D721Med (cell line): ENCODE measurements around the gene FGGY.

Experiments
- DNase-seq: peaks from one replicate; pipeline ENCODE4 v3.0.0; 2011; ENCODE audit warnings: low spot score; ENCODE audit not compliant: insufficient read length
- FAIRE-seq: peaks from 2 replicates; lab custom pipeline; 2011; peaks lifted over from hg19 to GRCh38; lab: Jason Lieb, UNC
- CTCF ChIP-seq: IDR thresholded peaks from 2 replicates; pipeline ENCODE4 v1.5.1; 2012; ENCODE audit warnings: mild to moderate bottlenecking, control low read depth; ENCODE audit not compliant: insufficient read depth; ENCODE audit errors: missing control alignments

FGGY gene

DNA sequence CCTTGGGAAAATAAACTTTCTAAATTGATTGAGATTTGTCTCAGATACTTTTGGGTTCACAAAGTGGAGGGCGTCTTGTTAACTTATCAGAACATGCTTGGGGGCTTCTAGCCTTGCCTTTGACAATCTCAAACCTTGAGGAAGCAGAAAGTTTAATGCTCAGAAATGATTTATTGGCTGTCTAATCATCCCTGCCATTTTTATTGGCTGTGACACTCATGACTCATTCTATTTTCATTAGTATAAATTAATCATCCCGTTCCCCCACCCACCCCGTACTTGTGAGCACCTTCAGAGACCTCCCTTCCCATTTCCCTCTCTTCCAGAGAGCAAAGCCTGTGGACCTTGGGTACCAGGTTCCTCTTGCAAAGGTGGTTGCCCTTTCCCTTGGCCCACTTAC, 87.1 kb downstream of the FGGY start:
- TF ChIP-seq CTCF, result no peak
- DNase-seq (no peak), FAIRE-seq (no peak)

DNA sequence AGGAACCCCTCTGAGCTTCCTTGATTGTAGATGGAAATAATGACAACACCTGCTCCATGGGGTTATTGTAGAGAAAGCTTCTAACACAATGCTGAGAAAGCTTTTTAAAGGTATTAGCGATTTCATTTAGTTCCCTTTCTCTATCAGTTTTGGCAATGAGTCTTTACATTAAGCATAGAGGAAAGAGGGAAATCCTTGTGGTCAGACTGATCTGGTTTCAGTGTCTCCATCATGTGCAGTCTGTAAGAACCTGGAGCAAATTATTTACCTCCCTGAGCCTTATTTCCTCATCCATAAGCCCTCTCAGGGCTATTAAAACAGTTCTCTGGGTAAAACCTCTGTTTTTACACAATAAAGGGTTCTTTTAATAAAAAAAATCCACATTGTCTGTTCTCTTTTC, 87.5 kb downstream of the FGGY start:
- FAIRE-seq (no peak), DNase-seq (no peak)

GRCh38 chr1:59388191-59388590, 91.3 kb downstream of the FGGY start:
- FAIRE-seq (no peak), DNase-seq (no peak)
- TF ChIP-seq CTCF, result no peak

More for the DNA sequence above, 87.5 kb downstream of the FGGY start:
- no peak for TF ChIP-seq CTCF

GRCh38 chr1:59389847-59390246, 93.0 kb downstream of the FGGY start:
- DNase-seq (no peak), FAIRE-seq (no peak)
- no peak for TF ChIP-seq CTCF

GRCh38 chr1:59390307-59390706, 93.4 kb downstream of the FGGY start:
- no peak for DNase-seq
- no peak for FAIRE-seq
- no peak for TF ChIP-seq CTCF

DNA sequence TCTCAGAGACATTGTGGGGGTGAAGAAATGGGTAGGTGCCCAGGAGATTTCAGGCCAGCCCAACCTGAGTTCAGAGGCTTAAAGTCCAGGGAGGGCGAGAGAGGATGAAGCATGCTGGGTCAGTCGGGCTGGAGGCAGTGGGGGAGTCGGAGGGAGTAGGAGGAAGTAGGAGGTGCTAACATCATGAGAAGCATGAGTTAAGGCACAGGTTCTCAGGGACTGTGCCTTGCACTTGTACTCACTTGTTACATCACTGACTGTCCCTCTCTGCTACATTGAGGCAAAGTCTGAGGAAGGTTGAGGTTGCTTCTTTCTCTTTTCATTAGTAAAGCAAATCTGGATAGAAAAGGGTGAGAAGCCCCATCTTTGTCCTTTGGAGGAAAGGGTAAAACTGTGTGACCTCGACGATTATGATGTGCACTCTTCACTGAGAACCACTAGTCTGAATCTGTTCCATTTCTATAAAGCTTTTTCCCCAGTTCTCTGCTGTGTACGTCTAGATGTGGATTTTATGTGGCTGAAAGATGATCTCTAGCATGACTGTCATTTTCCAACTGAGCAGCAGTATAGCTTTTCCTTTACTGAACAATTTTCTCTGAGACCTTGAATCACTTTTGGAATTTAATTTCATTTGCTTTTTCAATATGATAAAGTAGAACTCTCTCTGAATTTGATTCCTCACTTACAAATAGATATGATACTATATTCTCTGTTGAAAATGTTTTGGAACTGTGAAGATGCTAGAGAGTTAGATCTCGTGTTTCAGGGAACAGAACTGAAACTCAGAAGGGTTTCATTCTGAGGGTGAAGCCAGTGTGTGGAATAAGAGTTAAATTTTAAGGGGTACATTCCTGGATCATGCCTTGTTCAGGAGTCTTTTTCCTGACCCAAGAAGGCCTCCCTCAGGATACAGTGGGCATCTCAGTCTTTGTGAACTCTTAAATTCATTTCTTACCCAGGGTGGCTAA, 94.6 kb downstream of the FGGY start:
- FAIRE-seq, result no peak
- TF ChIP-seq CTCF, result no peak
- DNase-seq, result no peak
